ENCODE results near the gene SIPA1L2.

Gene SIPA1L2

GRCh38 chr1:232589812-232590743, 39.9 kb downstream of the SIPA1L2 start:
- DNase-seq, result peak; percentile 16

GRCh38 chr1:232589111-232589811, 40.7 kb downstream of the SIPA1L2 start:
- peak; percentile 36 for DNase-seq

GRCh38 chr1:232587141-232588008, 42.6 kb downstream of the SIPA1L2 start:
- DNase-seq, result no peak

- no peak for DNase-seq
Observed at GRCh38 chr1:232586679-232587078, 43.3 kb downstream of the SIPA1L2 start.

GRCh38 chr1:232585486-232585885, 44.4 kb downstream of the SIPA1L2 start:
- no peak for DNase-seq

GRCh38 chr1:232581932-232582331, 48.0 kb downstream of the SIPA1L2 start:
- DNase-seq, result no peak
